Keratinocyte (primary cell): ENCODE data around the gene ACOT13. TPM values are rescaled to one million over a fixed set of nuclear protein-coding genes. Genes with fewer than 3 reads are reported as not detected.
"Not testable (repeated sequence)": the region's sequence is repeated elsewhere in the genome, so short reads cannot be mapped to it uniquely, and the experiment has no call there.

Experiments used
- DNase-seq: peaks from one replicate; pipeline ENCODE4 v3.0.0-alpha.2; 2011; ENCODE audit warnings: low read depth, missing footprints, low spot score
- FAIRE-seq: peaks from 2 replicates; lab custom pipeline; 2011; peaks lifted over from hg19 to GRCh38; lab: Jason Lieb, UNC
- H2AFZ ChIP-seq: 2 replicates; pipeline ENCODE4 v1.6.0; 2012; ENCODE audit warnings: low read length, control low read depth, inconsistent platforms; ENCODE audit not compliant: control insufficient read depth
- H3K27ac ChIP-seq: 2 replicates; pipeline ENCODE4 v1.5.1; 2011; ENCODE audit warnings: low read length; ENCODE audit not compliant: control insufficient read depth, insufficient read depth
- H3K27me3 ChIP-seq: 3 replicates; pipeline ENCODE4 v1.6.0; 2011; ENCODE audit warnings: low read length; ENCODE audit not compliant: control insufficient read depth, insufficient read depth; ENCODE audit errors: extremely low read depth
- H3K36me3 ChIP-seq, 2 experiments: 2 replicates in 1 of 2; 3 replicates in 1 of 2; pipeline ENCODE4 v1.5.1; 2011; ENCODE audit warnings: low read length in 2 of 2, mild to moderate bottlenecking in 1 of 2; ENCODE audit not compliant: control insufficient read depth in 2 of 2, insufficient read depth in 2 of 2; ENCODE audit errors: extremely low read depth in 1 of 2
- H3K4me1 ChIP-seq: 3 replicates; pipeline ENCODE4 v1.5.1; 2011; ENCODE audit warnings: low read length; ENCODE audit not compliant: control insufficient read depth, insufficient read depth; ENCODE audit errors: extremely low read depth
- H3K4me2 ChIP-seq: 3 replicates; pipeline ENCODE4 v1.6.0; 2011; ENCODE audit warnings: low read depth, low read length; ENCODE audit not compliant: control insufficient read depth, insufficient read depth; ENCODE audit errors: extremely low read depth
- H3K4me3 ChIP-seq, 3 experiments: fragments of 200-600 bp in 1 of 3; sonication (generic) in 1 of 3; 2 replicates in 2 of 3; 3 replicates in 1 of 3; pipeline ENCODE4 v1.5.1; 2011 to 2016; ENCODE audit warnings: low read length in 3 of 3, mild to moderate bottlenecking in 3 of 3, control low read depth in 2 of 3, inconsistent platforms in 1 of 3, low read depth in 1 of 3, mixed read lengths in 1 of 3, mixed run types in 1 of 3, moderate library complexity in 1 of 3; ENCODE audit not compliant: control insufficient read depth in 2 of 3, insufficient read depth in 2 of 3; ENCODE audit errors: extremely low read depth in 1 of 3
- H3K79me2 ChIP-seq: 2 replicates; pipeline ENCODE4 v1.6.0; 2012; ENCODE audit warnings: low read length; ENCODE audit not compliant: control insufficient read depth, insufficient read depth
- H3K9ac ChIP-seq: 3 replicates; pipeline ENCODE4 v1.6.0; 2011; ENCODE audit warnings: low read length; ENCODE audit not compliant: control insufficient read depth, insufficient read depth; ENCODE audit errors: extremely low read depth
- H3K9me1 ChIP-seq: 3 replicates; pipeline ENCODE4 v1.6.0; 2011; ENCODE audit warnings: low read length; ENCODE audit not compliant: control insufficient read depth, insufficient read depth; ENCODE audit errors: extremely low read depth
- H3K9me3 ChIP-seq: 2 replicates; pipeline ENCODE4 v1.5.1; 2012; ENCODE audit warnings: low read depth, low read length; ENCODE audit not compliant: control insufficient read depth
- H4K20me1 ChIP-seq: 3 replicates; pipeline ENCODE4 v1.6.0; 2011; ENCODE audit warnings: low read length; ENCODE audit not compliant: control insufficient read depth, insufficient read depth; ENCODE audit errors: extremely low read depth
- EZH2 ChIP-seq: IDR thresholded peaks from one replicate; pipeline ENCODE4 v1.6.1; 2012; ENCODE audit warnings: inconsistent platforms, mild to moderate bottlenecking, low read length, moderate library complexity
- dilution Hi-C: fragments of 300-500 bp; cut with MboI; formaldehyde crosslinking; loops from one replicate; pipeline ENCODE4 v1.7.0; 2020; ENCODE audit warnings: low sequenced_read_pairs; ENCODE audit not compliant: extremely low pct_ligation_motif_present
- polyA plus RNA-seq, 5 experiments: library from polyadenylated mRNA; depleted of rRNA in 3 of 5; stranded (reverse) in 3 of 5; stranded (forward) in 1 of 5; unstranded in 1 of 5; fragments of >200 nt; gene quantifications; 1 replicate in 1 of 5; 2 replicates in 3 of 5; 3 replicates in 1 of 5; pipeline versions ENCODE4 v1.2.1 to v1.2.3, GENCODE V29; 2011 to 2012; ENCODE audit warnings: missing spikeins in 2 of 5, low read depth in 1 of 5, low replicate concordance in 1 of 5
- TF ChIP-seq, protein P1 (sequence below), 3 experiments: IDR thresholded peaks in 1 of 3; conservative IDR thresholded peaks in 1 of 3; optimal IDR thresholded peaks in 1 of 3; 2 replicates in 2 of 3; 3 replicates in 1 of 3; pipeline versions ENCODE3 to v1.5.1; 2011; ENCODE audit warnings: low read length in 3 of 3, mild to moderate bottlenecking in 3 of 3, moderate library complexity in 2 of 3, control low read depth in 1 of 3, inconsistent platforms in 1 of 3; ENCODE audit not compliant: insufficient read depth in 2 of 3; ENCODE audit errors: extremely low read depth in 1 of 3

Gene ACOT13
- polyA plus RNA-seq, 1 donor (not counting 4 experiments of a cell fraction or from before 2014, with no cell fraction given) = 57.9 TPM

DNA sequence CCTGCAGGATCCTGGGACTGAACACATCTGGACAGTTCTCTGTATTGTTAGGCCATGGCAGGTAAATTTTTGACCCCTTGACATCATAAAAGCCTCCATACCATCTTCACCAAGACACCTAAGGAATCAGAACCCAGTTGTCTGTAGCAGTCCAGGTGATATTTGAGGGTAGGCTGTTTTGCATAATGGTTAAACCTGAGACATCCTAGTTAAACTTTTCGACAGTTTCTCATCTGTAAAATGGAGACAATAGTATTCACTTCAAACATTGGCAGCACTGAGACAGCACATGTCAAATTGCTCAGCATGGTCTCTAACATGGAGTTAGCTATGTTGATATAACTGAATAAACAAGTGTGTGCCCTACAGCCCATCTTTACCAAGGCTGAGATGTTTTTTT, 27.3 kb downstream of the ACOT13 start:
- no peak overlapping the region for H3K4me2 ChIP-seq
- no peaks in the 10 kb centered on the region for H3K79me2 ChIP-seq
- H3K27me3 ChIP-seq = no peaks in the 10 kb centered on the region
- no peak overlapping the region for H3K9ac ChIP-seq
- no peaks in the 10 kb centered on the region for H3K4me1 ChIP-seq
- H3K9me3 ChIP-seq = no peaks in the 10 kb centered on the region
- H3K36me3 ChIP-seq = peaks cover 0 to 1% of the 10 kb centered on the region in 2 experiments
- H3K4me3 ChIP-seq = no peak overlapping the region
- TF ChIP-seq EZH2 = no peak
- TF ChIP-seq, protein P1, sequence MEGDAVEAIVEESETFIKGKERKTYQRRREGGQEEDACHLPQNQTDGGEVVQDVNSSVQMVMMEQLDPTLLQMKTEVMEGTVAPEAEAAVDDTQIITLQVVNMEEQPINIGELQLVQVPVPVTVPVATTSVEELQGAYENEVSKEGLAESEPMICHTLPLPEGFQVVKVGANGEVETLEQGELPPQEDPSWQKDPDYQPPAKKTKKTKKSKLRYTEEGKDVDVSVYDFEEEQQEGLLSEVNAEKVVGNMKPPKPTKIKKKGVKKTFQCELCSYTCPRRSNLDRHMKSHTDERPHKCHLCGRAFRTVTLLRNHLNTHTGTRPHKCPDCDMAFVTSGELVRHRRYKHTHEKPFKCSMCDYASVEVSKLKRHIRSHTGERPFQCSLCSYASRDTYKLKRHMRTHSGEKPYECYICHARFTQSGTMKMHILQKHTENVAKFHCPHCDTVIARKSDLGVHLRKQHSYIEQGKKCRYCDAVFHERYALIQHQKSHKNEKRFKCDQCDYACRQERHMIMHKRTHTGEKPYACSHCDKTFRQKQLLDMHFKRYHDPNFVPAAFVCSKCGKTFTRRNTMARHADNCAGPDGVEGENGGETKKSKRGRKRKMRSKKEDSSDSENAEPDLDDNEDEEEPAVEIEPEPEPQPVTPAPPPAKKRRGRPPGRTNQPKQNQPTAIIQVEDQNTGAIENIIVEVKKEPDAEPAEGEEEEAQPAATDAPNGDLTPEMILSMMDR (optimal IDR thresholded peaks at IDR 0.05 in 1 of 3, IDR thresholded peaks at IDR 0.05 in 1 of 3, conservative IDR thresholded peaks at IDR 0.05 in 1 of 3; ENCODE audit: extremely low read depth in 1 of 3, insufficient read depth in 2 of 3, low read length in 3 of 3) = no peak
- no peak overlapping the region for H3K27ac ChIP-seq
- FAIRE-seq = no peak
- no peak for DNase-seq
- dilution Hi-C loops = no loop called here
- H3K9me1 ChIP-seq = no peaks in the 10 kb centered on the region
- no peaks in the 10 kb centered on the region for H4K20me1 ChIP-seq
- H2AFZ ChIP-seq = no peak overlapping the region

DNA sequence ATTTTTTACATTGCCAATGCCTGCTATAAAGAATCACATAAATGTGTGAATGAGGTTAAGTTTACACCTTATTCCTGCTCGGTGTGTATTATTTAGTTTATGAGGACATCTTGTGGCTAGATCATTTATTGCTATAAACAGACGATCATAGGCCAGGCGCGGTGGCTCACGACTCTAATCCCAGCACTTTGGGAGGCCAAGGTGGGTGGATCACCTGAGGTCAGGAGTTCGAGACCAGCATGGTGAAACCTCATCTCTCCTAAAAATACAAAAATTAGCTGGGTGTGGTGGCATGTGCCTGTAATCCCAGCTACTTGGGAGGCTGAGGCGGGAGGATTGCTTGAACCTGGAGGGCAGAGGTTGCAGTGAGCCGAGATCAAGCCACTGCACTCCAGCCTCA, 28.8 kb downstream of the ACOT13 start:
- H3K4me3 ChIP-seq, H3K9me1 ChIP-seq, DNase-seq, H3K27me3 ChIP-seq, H3K79me2 ChIP-seq, H3K9ac ChIP-seq, H2AFZ ChIP-seq, H4K20me1 ChIP-seq, H3K4me2 ChIP-seq, H3K4me1 ChIP-seq, dilution Hi-C loops, H3K27ac ChIP-seq, H3K36me3 ChIP-seq, FAIRE-seq, H3K9me3 ChIP-seq: not testable (repeated sequence)
- TF ChIP-seq, protein P1 (optimal IDR thresholded peaks at IDR 0.05 in 1 of 3, IDR thresholded peaks at IDR 0.05 in 1 of 3, conservative IDR thresholded peaks at IDR 0.05 in 1 of 3; ENCODE audit: extremely low read depth in 1 of 3, insufficient read depth in 2 of 3, low read length in 3 of 3) = peak in 2 of 3 experiments; percentile 35 to 43
